SK-N-MC (cell line): ENCODE results near the gene ANKRD13D.

ENCODE experiments used
- DNase-seq: peaks from one replicate; pipeline ENCODE4 v3.0.0-alpha.2; 2011; ENCODE audit warnings: low read depth, low spot score
- H3K27ac ChIP-seq: fragments of 200-600 bp; sonication (generic); 2 replicates; pipeline ENCODE4 v1.5.1; 2016; ENCODE audit warnings: mixed run types
- H3K36me3 ChIP-seq: fragments of 200-600 bp; sonication (generic); 2 replicates; pipeline ENCODE4 v1.6.1; 2017; ENCODE audit warnings: antibody characterized with exemption, low read length, mixed read lengths; ENCODE audit not compliant: insufficient read depth
- H3K4me3 ChIP-seq: fragments of 200-600 bp; sonication (generic); 2 replicates; pipeline ENCODE4 v1.5.1; 2016
- H3K9ac ChIP-seq: fragments of 200-600 bp; sonication (generic); 2 replicates; pipeline ENCODE4 v1.8.0; 2017; ENCODE audit warnings: mixed run types, mixed read lengths; ENCODE audit not compliant: insufficient read length
- H3K9me3 ChIP-seq: fragments of 200-600 bp; sonication (generic); 2 replicates; pipeline ENCODE4 v1.6.1; 2017; ENCODE audit warnings: low read depth, mild to moderate bottlenecking, antibody characterized with exemption, low read length, moderate library complexity, mixed read lengths
- EZH2 ChIP-seq: fragments of 200-600 bp; sonication (generic); IDR thresholded peaks from one replicate; pipeline ENCODE4 v1.6.1; 2017; ENCODE audit warnings: antibody characterized with exemption
- FOXP2 ChIP-seq: optimal IDR thresholded peaks from 2 replicates; pipeline ENCODE3; 2011; ENCODE audit warnings: mild to moderate bottlenecking, moderate library complexity; ENCODE audit not compliant: insufficient read depth; ENCODE audit errors: extremely low read length, control extremely low read depth
- POLR2AphosphoS5 ChIP-seq: IDR thresholded peaks from 2 replicates; pipeline ENCODE4 v1.6.1; 2012; ENCODE audit warnings: mild to moderate bottlenecking, low read depth, low read length, borderline replicate concordance

Gene ANKRD13D

DNA sequence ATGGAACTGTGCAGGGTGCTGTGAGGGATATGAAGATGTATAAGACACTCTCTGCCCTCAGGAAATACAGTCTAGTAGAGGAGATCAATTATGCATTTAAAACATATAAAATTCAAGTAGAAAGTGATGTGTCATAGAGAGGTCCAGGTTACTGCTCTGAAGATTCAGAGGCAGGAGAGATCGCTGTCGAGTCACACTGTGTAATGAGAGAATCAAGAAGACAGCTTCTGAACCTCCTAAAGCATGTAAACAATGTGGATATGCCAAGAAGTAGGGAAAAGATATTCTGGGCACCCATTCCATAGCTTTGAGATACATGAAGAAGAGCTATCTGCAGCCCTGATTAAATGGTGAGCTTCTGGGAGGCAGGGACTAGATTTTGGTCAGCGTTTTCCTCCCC is 30.9 kb downstream of the ANKRD13D start:
- Histone ChIP-seq H3K9me3 (no peaks in the 10 kb centered on the region), H3K4me3 (no peak overlapping the region), H3K27ac (no peak overlapping the region), H3K9ac (no peak overlapping the region), H3K36me3 (no peaks in the 10 kb centered on the region)
- no peak for DNase-seq
- no peak for TF ChIP-seq EZH2
- no peak for TF ChIP-seq POLR2AphosphoS5
- TF ChIP-seq FOXP2, result no peak

DNA sequence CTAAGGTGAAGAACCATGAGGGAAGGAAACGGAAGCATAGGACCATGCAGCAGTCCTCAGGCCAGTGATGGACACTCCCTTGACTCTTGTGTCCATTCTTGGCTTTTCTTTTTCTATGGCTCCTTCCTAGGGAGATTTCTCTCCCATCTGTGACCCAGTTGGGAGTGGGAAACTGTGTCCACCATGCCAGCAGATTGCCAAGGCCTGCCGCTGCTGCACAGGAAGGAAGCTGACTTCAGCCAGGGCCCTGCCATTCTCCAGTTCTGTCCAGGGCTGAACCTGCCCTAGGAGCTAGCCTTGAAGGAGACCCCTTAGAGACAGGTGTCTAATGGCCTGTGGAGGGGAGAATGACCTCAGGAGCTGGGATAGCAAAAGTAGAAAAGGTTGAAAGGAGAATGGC is 31.6 kb downstream of the ANKRD13D start:
- H3K9ac ChIP-seq, result no peak overlapping the region
- H3K36me3 ChIP-seq, result no peaks in the 10 kb centered on the region
- no peak overlapping the region for H3K4me3 ChIP-seq
- H3K9me3 ChIP-seq, result no peaks in the 10 kb centered on the region
- DNase-seq, result no peak
- TF ChIP-seq POLR2AphosphoS5 (no peak), FOXP2 (no peak), EZH2 (no peak)
- H3K27ac ChIP-seq, result no peak overlapping the region

DNA sequence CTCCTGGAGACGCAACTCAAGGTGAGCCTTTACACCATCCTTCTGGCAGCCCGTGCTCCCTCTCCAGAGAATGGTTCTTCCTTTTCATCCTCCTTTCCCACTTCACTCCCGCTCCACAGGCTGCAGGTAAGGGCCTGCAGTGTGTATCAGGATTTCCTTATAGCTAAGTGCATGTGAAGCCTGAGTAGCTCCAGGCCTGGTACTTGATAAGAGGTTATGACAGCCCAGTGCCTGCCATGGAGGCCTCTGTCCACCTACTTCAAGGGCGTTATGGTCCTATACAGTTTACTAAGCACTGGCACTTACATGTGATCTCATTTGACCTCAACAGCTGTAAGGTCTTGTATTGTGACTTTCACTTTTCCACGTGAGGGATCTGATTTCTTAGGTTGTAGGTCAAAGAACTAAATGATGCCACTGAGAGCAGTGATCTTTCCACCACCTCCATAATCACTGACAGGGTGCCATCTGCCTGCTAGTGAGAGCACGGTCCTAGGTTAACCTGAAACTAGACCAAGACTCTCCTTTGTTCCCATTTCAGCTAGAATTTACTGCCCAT is 32.3 kb downstream of the ANKRD13D start:
- H3K36me3 ChIP-seq, result no peaks in the 10 kb centered on the region
- H3K9me3 ChIP-seq, result no peaks in the 10 kb centered on the region
- no peak overlapping the region for H3K4me3 ChIP-seq
- H3K27ac ChIP-seq, result no peak overlapping the region
- no peak for DNase-seq
- no peak overlapping the region for H3K9ac ChIP-seq
- TF ChIP-seq FOXP2, result no peak
- no peak for TF ChIP-seq POLR2AphosphoS5
- TF ChIP-seq EZH2, result no peak

DNA sequence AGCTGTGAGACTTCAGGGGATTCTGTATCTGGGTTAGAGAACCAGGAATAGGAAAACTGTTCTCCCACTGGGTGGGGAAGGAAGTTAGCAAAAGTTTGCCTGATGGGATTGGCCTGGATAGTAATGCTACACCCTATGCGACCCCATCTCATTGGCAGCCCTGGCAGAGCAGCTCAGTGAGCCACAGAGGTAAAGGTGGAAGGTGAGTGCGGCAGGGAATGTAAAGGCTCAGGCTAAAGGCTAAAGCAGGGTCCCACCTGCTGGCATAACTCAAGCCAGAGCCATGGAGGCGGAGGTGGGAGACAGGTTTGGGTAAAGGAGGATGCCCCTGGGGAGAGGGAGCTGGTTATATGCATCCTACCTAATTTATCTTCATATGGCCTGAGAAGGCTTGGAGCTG is 32.9 kb downstream of the ANKRD13D start:
- Histone ChIP-seq H3K9ac (no peak overlapping the region), H3K9me3 (no peaks in the 10 kb centered on the region), H3K4me3 (no peak overlapping the region), H3K36me3 (no peaks in the 10 kb centered on the region), H3K27ac (no peak overlapping the region)
- TF ChIP-seq FOXP2 (no peak), POLR2AphosphoS5 (no peak), EZH2 (no peak)
- DNase-seq, result no peak

DNA sequence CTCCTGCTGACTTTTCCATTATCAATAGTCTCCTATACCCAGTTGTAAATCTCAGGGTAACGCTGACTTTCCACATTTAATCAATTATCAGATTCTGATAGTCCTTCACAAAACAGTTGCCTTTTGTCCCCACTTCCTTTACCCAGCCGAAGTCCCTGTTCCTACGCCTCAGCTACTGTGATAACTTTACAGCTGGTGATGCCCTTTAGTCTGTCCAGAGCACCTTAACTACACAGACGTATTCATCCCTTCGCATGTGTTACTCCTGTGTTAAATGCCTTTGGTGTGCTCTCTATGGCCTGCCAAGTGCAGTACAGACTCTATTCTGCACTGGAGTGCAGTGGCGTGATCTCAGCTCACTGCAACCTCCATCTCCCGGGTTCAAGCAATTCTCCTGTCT is 34.4 kb downstream of the ANKRD13D start:
- Histone ChIP-seq H3K27ac (no peak overlapping the region), H3K9ac (no peak overlapping the region), H3K4me3 (no peak overlapping the region), H3K36me3 (no peaks in the 10 kb centered on the region), H3K9me3 (no peaks in the 10 kb centered on the region)
- no peak for DNase-seq
- TF ChIP-seq EZH2, result no peak

DNA sequence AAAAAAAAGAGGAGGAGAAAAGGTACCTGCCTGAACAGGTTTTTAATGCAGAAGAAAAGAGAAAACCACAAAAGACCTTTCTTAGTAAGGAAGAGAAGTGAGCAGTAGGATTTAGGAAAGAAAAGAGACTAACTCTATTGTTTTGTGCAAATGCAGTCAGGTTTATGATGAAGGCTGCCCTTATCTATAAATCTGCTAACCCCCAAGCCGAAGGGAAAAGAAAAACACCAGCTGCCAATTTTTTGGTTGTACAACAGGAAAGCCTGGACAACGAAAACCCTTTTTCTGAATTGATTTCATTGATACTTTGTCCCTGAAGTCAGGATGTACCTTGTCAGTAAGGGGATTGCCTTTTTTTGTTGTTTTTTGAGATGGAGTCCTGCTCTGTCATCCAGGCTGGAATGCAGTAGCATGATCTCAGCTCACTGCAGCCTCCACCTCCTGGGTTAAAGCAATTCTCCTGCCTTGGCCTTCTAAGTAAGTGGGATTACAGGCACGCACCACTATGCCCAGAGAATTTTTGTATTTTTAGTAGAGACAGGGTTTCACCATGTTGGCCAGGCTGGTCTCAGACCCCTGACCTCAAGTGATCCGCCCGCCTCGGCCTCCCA is 43.1 kb downstream of the ANKRD13D start:
- Histone ChIP-seq H3K36me3 (no peaks in the 10 kb centered on the region), H3K9me3 (no peaks in the 10 kb centered on the region), H3K27ac (no peak overlapping the region), H3K9ac (no peak overlapping the region), H3K4me3 (no peak overlapping the region)
- no peak for DNase-seq
- no peak for TF ChIP-seq EZH2
- TF ChIP-seq POLR2AphosphoS5, result no peak
- TF ChIP-seq FOXP2, result no peak

DNA sequence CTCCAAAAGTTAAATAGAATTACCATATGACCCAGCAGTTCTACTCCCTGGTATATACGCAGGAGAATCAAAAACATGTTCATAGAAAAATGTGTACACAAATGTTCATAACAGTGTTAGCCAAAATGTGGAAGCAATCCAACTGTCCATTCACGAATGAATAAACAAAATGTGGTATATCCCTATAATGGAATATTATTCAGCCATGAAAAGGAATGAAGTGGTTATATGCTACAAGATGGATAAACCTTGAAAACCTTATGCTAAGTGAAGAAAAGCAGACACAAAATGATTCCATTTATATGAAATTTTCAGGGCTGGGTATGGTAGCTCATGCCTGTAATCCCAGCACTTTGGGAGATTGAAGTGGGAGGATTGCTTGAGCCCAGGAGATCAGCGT is 48.2 kb downstream of the ANKRD13D start:
- H3K9me3 ChIP-seq, result peaks cover 2% of the 10 kb centered on the region; the same call in 1 of the 2 replicates
- H3K27ac ChIP-seq, result no peak overlapping the region
- H3K4me3 ChIP-seq, result no peak overlapping the region
- H3K36me3 ChIP-seq, result no peaks in the 10 kb centered on the region
- no peak for TF ChIP-seq FOXP2
- TF ChIP-seq POLR2AphosphoS5, result no peak
- no peak for TF ChIP-seq EZH2
- no peak for DNase-seq
- no peak overlapping the region for H3K9ac ChIP-seq

DNA sequence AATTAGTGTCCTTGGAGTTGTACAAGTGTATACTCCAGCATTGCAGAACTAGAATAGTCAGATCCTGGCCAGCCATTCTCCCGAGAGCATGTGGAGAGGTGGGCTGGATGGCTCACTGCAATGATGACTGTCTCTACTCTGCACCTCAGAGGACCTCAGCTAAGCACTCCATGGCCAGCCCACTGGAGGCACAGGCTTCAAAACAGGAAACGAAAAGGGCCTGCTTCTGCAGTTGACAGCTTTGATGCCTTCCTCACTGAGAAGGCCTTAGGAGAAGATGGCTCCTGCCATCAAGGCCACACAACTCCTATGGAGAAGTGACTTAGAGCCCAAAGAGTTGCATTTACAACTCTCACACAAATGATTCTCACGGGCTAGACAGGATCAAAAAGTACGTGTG is 55.2 kb downstream of the ANKRD13D start:
- no peaks in the 10 kb centered on the region for H3K36me3 ChIP-seq
- TF ChIP-seq EZH2 (no peak), FOXP2 (no peak), POLR2AphosphoS5 (no peak)
- H3K27ac ChIP-seq, result no peak overlapping the region

More for the DNA sequence above, 55.2 kb downstream of the ANKRD13D start:
- peaks cover 5% of the 10 kb centered on the region; the same call in 1 of the 2 replicates for H3K9me3 ChIP-seq
- H3K4me3 ChIP-seq, result no peak overlapping the region
- H3K9ac ChIP-seq, result no peak overlapping the region
- no peak for DNase-seq
